HG03064 (cell line): ENCODE data around the gene PEAR1.

Experiments
- ATAC-seq: cut with Tn5 transposase; IDR thresholded peaks from one replicate; pipeline ENCODE4 v1.9.1; 2021; ENCODE audit warnings: low read depth; ENCODE audit not compliant: unreplicated experiment

The PEAR1 gene

GRCh38 chr1:156935505-156936128 lies 42.1 kb downstream of the PEAR1 start:
- no peak for ATAC-seq

DNA sequence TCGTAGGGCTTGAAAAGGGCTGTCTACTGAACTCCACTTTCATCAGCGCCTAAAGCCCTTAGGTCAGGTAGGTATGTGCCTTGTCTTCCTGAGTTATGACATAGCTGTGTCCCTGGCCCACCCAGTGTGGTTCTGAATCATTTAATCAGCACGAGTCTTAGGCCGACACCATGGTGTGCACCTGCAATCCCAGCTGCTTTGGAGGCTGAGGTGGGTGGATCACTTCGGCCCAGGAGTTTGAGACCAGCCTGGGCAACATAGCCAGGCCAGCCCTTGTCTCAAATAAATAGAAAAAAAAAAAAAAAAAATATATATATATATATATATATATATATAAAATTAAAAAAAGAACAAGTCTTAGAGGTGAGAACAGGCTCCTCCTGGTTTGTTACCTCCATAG lies 42.7 kb downstream of the PEAR1 start:
- no peak for ATAC-seq

GRCh38 chr1:156936721-156937220 lies 43.3 kb downstream of the PEAR1 start:
- ATAC-seq: no peak

- no peak for ATAC-seq
Measured at GRCh38 chr1:156937883-156938282, 44.4 kb downstream of the PEAR1 start.

GRCh38 chr1:156938813-156939212 lies 45.3 kb downstream of the PEAR1 start:
- no peak for ATAC-seq

DNA sequence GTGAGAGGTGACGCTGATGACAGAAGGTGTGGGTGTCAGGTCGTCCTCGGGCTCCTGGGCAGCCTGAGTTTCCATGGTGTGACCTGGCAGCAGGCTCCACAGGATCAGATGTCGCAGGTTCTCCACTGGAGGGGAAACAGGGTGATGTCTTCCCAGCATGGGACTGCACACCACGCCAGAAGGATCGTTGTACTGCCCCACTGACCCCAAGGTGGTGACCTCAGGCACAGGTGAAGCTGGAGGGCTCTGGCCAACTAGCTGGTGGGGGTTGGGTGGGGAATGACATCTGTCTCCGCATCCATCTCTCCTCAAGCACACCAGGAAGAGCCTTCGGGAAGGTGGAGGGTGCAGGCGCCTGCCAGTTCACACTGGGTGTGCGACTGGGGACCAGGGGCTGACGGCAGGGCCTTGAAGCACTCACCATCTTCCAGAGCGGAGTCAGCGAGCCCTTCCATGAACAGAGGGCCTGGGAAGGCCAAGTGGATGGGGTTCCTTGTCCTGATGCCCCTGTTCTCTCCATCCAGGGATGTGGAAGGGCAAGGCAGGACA lies 46.3 kb downstream of the PEAR1 start:
- ATAC-seq: no peak

GRCh38 chr1:156941675-156942074 lies 48.2 kb downstream of the PEAR1 start:
- ATAC-seq: no peak

DNA sequence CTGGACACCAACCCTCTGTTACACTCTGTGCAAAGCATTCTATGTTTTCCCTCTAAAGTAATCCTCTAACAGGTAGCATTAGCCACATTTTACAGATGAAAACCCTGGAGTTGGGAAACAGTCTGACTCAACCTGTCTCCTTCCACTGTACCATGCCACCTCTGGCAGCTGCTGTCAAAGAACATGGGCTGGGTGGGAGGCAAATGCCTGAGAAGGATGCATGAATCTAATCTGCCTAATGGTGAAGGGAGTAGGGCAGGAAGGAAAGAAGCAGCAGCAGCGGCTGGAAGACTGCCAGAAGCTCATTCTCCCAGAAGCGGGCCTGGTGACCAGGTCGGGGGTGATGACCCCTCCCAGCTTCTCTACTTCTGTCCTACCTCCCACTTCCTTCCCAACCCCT lies 48.7 kb downstream of the PEAR1 start:
- no peak for ATAC-seq

- no peak for ATAC-seq
Measured at GRCh38 chr1:156942576-156942975, 49.1 kb downstream of the PEAR1 start.

DNA sequence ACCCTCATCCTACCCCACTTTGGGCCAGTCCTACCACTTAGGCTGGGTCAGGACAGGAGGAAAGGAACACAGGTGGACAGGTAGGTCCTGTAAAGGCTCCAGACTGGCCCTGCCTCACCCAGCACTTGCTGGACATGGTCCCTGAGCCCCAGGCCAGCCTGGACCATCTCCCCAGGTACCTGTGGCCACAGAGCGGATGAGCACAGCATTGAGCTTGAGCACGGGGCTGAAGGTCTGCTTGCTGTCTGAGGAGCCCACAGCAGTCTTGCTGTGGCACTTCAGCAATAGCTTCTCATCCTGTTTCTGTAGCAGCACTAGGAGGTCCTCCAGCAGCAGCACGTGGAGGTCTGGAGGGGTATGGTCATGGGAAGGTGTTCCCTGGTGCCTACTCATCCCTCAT lies 50.2 kb downstream of the PEAR1 start:
- no peak for ATAC-seq

DNA sequence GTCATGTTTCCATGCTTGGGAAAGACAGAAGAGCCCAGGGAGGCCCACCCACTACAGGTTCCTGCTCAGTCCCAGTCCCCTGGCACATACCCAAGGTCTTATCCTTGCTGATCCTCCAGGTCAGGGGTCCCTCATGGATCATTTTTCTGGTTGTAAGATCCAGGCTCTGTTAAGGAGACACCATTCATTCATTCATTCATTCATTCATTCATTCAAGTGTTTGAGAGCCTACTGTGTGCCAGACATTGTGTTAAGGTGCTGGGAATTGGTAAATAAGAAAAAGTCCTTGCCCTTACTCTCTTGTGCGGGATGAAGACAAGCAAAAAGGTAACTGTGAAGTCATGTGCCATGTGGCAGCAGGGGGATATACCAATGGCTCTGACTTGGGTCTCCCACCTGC lies 50.8 kb downstream of the PEAR1 start:
- no peak for ATAC-seq

GRCh38 chr1:156944848-156945247 lies 51.3 kb downstream of the PEAR1 start:
- ATAC-seq: no peak

- ATAC-seq: no peak
Measured at GRCh38 chr1:156945881-156946661, 52.6 kb downstream of the PEAR1 start.

- no peak for ATAC-seq
Measured at GRCh38 chr1:156947127-156947526, 53.6 kb downstream of the PEAR1 start.

DNA sequence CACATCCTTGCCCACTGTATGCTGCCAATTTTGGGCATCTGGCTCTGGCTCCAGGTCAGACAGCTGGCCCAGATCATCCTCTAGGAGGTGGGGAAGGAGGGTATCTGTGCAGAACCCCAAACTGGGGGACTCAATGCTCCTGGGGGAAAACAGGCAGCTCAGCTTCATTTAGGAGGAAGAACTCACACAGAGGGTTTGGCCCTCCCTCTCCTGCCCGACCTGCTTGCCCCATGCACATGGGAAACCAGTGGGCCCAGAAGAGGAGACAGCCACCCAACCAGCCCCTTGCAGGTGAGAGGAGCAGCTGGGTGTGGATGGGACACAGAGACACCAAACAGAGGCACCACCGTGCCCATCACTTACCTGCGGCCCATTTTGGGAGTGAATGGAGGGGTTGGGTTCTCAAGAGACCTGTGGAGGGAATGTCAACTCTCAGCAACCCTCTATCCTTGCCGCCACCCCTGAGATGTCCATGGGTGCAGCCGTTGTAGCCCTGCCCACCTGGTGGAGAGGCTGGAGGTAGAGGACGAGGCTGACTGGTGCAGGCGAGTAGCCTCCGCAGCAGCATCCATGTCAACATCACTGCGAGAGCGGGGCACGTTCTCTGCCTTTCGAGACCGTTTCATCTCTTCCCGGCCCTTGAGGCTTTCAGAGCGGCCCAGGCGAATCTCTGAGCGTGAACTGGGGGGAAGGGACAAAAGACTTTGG lies 54.5 kb downstream of the PEAR1 start:
- no peak for ATAC-seq

DNA sequence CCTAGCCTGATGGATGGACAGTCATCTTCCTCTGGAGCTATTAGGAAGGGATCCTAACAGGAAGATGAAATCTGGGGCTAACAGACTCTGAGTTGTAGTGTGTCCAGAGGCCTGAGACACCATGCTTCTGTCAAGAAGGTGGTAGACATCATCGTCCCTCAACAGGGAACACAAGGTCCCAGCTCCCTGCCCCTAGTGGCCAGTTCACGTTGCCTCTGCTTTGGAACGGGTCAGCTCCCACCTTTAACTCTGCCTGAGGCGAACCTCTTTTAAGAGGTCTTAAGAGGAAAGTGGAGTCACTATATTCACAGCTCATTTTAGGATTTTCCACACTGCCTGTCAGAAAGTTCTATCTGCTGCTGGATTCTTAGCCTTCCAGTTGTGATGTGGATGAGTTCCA lies 55.2 kb downstream of the PEAR1 start:
- ATAC-seq: no peak

DNA sequence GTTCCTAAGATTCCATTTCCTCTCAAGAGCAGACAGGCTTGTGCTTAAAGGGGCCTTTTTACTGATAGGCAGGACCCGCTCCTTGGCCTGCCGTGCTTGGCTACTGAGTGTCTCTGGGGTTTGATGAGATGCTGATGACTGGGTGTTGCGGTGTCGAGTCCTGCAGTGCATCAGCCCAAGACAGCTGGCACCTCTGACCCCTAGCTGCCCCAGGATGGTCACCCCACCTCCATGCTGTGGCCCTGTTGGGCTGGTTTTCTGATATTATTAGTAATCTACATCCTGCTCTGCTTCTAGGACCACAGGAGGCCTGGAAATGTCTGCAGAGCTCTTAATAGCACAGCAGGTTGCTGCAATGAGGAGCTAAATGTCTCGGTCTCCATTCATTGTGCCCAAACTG lies 55.6 kb downstream of the PEAR1 start:
- no peak for ATAC-seq

DNA sequence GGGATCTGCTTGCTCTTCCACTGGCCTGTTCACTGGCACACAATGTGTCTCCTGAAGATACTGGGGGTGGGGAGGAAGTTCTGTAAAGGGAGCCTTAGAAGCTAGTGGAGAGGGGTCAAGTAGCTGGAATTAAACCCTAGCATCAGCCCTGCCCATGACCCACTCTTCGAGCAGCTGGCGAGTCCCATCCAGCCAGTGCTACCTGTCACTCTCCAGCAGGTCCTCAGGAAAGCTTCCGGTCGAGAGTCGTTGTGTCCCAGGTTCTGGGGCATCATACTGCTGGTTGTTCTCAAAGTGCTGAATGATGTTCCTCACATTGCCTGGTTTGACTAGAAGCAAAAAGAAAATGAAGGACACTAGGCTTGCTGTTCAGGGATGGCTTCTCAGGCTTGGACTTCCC lies 57.9 kb downstream of the PEAR1 start:
- ATAC-seq: no peak

GRCh38 chr1:156953571-156953970 lies 60.1 kb downstream of the PEAR1 start:
- no peak for ATAC-seq

- no peak for ATAC-seq
Measured at GRCh38 chr1:156956333-156956732, 62.8 kb downstream of the PEAR1 start.

DNA sequence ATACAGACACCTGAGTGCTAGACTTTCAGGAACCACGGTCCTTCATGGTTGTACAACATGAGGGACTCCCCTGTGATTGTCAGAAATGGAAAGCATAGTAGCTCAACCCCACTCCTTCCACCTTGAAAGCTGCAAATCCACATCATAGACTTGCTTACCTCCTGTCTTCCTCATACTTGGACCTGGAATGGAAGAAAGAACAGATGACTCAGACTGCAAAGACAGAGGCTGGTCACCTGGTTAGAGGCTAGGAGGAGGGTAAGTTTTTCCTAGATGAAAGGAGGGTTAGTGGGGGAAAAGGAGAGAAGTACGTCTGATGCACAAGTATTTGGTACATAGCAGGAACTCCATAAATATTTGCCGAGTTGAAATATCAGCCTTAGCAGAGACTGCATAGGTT lies 64.1 kb downstream of the PEAR1 start:
- ATAC-seq: no peak
